Measurements from ENCODE around the gene CXADR. TPM values are rescaled to one million over a fixed set of nuclear protein-coding genes. Genes with fewer than 3 reads are reported as not detected.

The CXADR gene
- total RNA-seq, 2 experiments from 2014 or later = 6.3 to 6.6 TPM

GRCh38 chr21:17527711-17528110 is 14.9 kb downstream of the CXADR start:
- H3K79me2 ChIP-seq (ENCODE audit: insufficient read depth, low read depth, low read length) = peaks cover 7% of the 10 kb centered on the region; the same call in 1 of the 2 replicates
- ChIA-PET POLR2A (interaction anchor here (0.6 to 1.0 kb wide), 3 partner anchors 9 to 27 kb away, joined by 3 read pairs; no protein-coding TSS in a partner anchor), CTCF (ENCODE audit: unreplicated experiment) (no interaction called here)
- TF ChIP-seq, protein P1, sequence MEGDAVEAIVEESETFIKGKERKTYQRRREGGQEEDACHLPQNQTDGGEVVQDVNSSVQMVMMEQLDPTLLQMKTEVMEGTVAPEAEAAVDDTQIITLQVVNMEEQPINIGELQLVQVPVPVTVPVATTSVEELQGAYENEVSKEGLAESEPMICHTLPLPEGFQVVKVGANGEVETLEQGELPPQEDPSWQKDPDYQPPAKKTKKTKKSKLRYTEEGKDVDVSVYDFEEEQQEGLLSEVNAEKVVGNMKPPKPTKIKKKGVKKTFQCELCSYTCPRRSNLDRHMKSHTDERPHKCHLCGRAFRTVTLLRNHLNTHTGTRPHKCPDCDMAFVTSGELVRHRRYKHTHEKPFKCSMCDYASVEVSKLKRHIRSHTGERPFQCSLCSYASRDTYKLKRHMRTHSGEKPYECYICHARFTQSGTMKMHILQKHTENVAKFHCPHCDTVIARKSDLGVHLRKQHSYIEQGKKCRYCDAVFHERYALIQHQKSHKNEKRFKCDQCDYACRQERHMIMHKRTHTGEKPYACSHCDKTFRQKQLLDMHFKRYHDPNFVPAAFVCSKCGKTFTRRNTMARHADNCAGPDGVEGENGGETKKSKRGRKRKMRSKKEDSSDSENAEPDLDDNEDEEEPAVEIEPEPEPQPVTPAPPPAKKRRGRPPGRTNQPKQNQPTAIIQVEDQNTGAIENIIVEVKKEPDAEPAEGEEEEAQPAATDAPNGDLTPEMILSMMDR (conservative IDR thresholded peaks at IDR 0.05; ENCODE audit: low read length) = no peak
- TF ChIP-seq EZH2phosphoT487 (IDR thresholded peaks at IDR 0.05; ENCODE audit: borderline replicate concordance, low read depth, low read length) = no peak
- H2AFZ ChIP-seq (ENCODE audit: low read length) = no peak overlapping the region
- no peaks in the 10 kb centered on the region for H4K20me1 ChIP-seq (ENCODE audit: insufficient read depth, low read length)
- BruUV-seq (replicated peaks) = no TSS peak
- H3K4me2 ChIP-seq (ENCODE audit: low read length) = no peak overlapping the region
- no peak overlapping the region for H3K4me3 ChIP-seq (ENCODE audit: low read depth, low read length, poor library complexity, severe bottlenecking)
- H3K27ac ChIP-seq (ENCODE audit: low read depth, low read length, poor library complexity, severe bottlenecking) = no peak overlapping the region
- H3K4me1 ChIP-seq (ENCODE audit: insufficient read depth, low read length, poor library complexity, severe bottlenecking) = no peaks in the 10 kb centered on the region
- H3K36me3 ChIP-seq (ENCODE audit: insufficient read depth, low read length) = no peaks in the 10 kb centered on the region
- intact Hi-C loops (cut with micrococcal nuclease; ENCODE audit: unreplicated experiment) = no loop called here
- no peak for DNase-seq (ENCODE audit: low spot score)
- H3K9me3 ChIP-seq (ENCODE audit: low read length) = no peaks in the 10 kb centered on the region
- H3K9me2 ChIP-seq (ENCODE audit: insufficient read depth, low read length) = no peaks in the 10 kb centered on the region

DNA sequence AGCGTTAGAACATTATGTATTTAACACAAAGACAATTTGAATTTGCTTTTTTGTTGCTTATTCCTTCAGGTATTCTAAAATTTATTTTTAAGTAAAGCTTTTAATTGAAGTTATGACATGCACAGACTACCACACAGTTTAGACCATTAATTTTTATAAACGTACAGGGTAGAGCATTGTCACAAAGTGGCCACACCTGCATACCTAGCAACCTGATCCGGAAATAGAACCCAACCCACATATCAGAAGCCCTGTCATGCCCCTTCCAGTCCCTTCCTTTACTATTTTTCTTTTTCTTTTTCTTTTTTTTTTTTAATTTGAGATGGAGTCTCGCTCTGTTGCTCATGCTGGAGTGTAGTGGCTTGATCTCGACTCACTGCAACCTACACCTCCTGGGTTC is 16.8 kb downstream of the CXADR start:
- no TSS peak for BruUV-seq (replicated peaks)

GRCh38 chr21:17532292-17532691 is 19.4 kb downstream of the CXADR start:
- Histone ChIP-seq H2AFZ (ENCODE audit: low read length) (no peak overlapping the region), H3K27ac (ENCODE audit: low read depth, low read length, poor library complexity, severe bottlenecking) (no peak overlapping the region), H3K9me3 (ENCODE audit: low read length) (no peaks in the 10 kb centered on the region), H3K4me1 (ENCODE audit: insufficient read depth, low read length, poor library complexity, severe bottlenecking) (no peaks in the 10 kb centered on the region), H3K4me2 (ENCODE audit: low read length) (no peak overlapping the region), H3K36me3 (ENCODE audit: insufficient read depth, low read length) (peaks cover 13% of the 10 kb centered on the region; the same call in 1 of the 2 replicates), H4K20me1 (ENCODE audit: insufficient read depth, low read length) (no peaks in the 10 kb centered on the region), H3K4me3 (ENCODE audit: low read depth, low read length, poor library complexity, severe bottlenecking) (no peak overlapping the region), H3K79me2 (ENCODE audit: insufficient read depth, low read depth, low read length) (no peaks in the 10 kb centered on the region), H3K9me2 (ENCODE audit: insufficient read depth, low read length) (no peaks in the 10 kb centered on the region)
- intact Hi-C loops (cut with micrococcal nuclease; ENCODE audit: unreplicated experiment) = no loop called here
- CTCF ChIA-PET (ENCODE audit: unreplicated experiment) = no interaction called here
- DNase-seq (ENCODE audit: low spot score) = no peak
- BruUV-seq (replicated peaks) = no TSS peak
- POLR2A ChIA-PET = interaction anchor here (2.5 kb wide), 1 partner anchor 12 kb away, joined by 10 read pairs; no protein-coding TSS in a partner anchor
- TF ChIP-seq, protein P1 (conservative IDR thresholded peaks at IDR 0.05; ENCODE audit: low read length) = no peak
- TF ChIP-seq EZH2phosphoT487 (IDR thresholded peaks at IDR 0.05; ENCODE audit: borderline replicate concordance, low read depth, low read length) = no peak

More for the DNA sequence above, 16.8 kb downstream of the CXADR start:
- no peak overlapping the region for H3K27ac ChIP-seq (ENCODE audit: low read depth, low read length, poor library complexity, severe bottlenecking)
- no peak overlapping the region for H2AFZ ChIP-seq (ENCODE audit: low read length)
- DNase-seq (ENCODE audit: low spot score) = no peak
- H3K4me3 ChIP-seq (ENCODE audit: low read depth, low read length, poor library complexity, severe bottlenecking) = no peak overlapping the region
- H3K79me2 ChIP-seq (ENCODE audit: insufficient read depth, low read depth, low read length) = peaks cover 7% of the 10 kb centered on the region; the same call in 1 of the 2 replicates
- intact Hi-C loops (cut with micrococcal nuclease; ENCODE audit: unreplicated experiment) = no loop called here
- no peak for TF ChIP-seq EZH2phosphoT487 (IDR thresholded peaks at IDR 0.05; ENCODE audit: borderline replicate concordance, low read depth, low read length)
- TF ChIP-seq, protein P1 (conservative IDR thresholded peaks at IDR 0.05; ENCODE audit: low read length) = no peak
- H4K20me1 ChIP-seq (ENCODE audit: insufficient read depth, low read length) = no peaks in the 10 kb centered on the region
- H3K4me1 ChIP-seq (ENCODE audit: insufficient read depth, low read length, poor library complexity, severe bottlenecking) = no peaks in the 10 kb centered on the region
- no peaks in the 10 kb centered on the region for H3K36me3 ChIP-seq (ENCODE audit: insufficient read depth, low read length)
- H3K4me2 ChIP-seq (ENCODE audit: low read length) = no peak overlapping the region
- CTCF ChIA-PET (ENCODE audit: unreplicated experiment) = no interaction called here
- no peaks in the 10 kb centered on the region for H3K9me3 ChIP-seq (ENCODE audit: low read length)
- no peaks in the 10 kb centered on the region for H3K9me2 ChIP-seq (ENCODE audit: insufficient read depth, low read length)
- POLR2A ChIA-PET = interaction anchor here (2.5 kb wide), 1 partner anchor 9 kb away, joined by 10 read pairs; no protein-coding TSS in a partner anchor

All from OCI-LY7 (cell line).